Stomach smooth muscle (tissue), 2 donors: Measurements from ENCODE around the gene ATP5PO.

Source experiments
- H3K27ac ChIP-seq: one replicate; pipeline ENCODE4 v1.7.0; 2013; ENCODE audit warnings: mild to moderate bottlenecking, low read length, inconsistent platforms
- H3K27me3 ChIP-seq, 2 donors: one replicate each; pipeline ENCODE4 v1.7.0; 2013; ENCODE audit warnings: low read length in 2 of 2; ENCODE audit not compliant: insufficient read depth in 2 of 2, control insufficient read depth in 1 of 2
- H3K36me3 ChIP-seq, 2 donors: one replicate each; pipeline ENCODE4 v1.7.0; 2013; ENCODE audit warnings: low read length in 2 of 2; ENCODE audit not compliant: control insufficient read depth in 2 of 2, insufficient read depth in 2 of 2
- H3K4me1 ChIP-seq: one replicate; pipeline ENCODE4 v1.7.0; 2013; ENCODE audit warnings: low read length; ENCODE audit not compliant: control insufficient read depth, insufficient read depth
- H3K4me3 ChIP-seq, 2 donors: one replicate each; pipeline ENCODE4 v1.7.0; 2013; ENCODE audit warnings: low read length in 2 of 2
- H3K9ac ChIP-seq, 2 donors: one replicate each; pipeline ENCODE4 v1.7.0; 2013; ENCODE audit warnings: low read length in 2 of 2, mild to moderate bottlenecking in 1 of 2
- H3K9me3 ChIP-seq, 2 donors: one replicate each; pipeline ENCODE4 v1.7.0; 2013; ENCODE audit warnings: low read length in 2 of 2; ENCODE audit not compliant: control insufficient read depth in 2 of 2
- donor health status: healthy.
- donor health status: Pancreatic carcinoma.

ATP5PO gene

GRCh38 chr21:33858667-33859372 is 56.8 kb downstream of the ATP5PO start:
- Histone ChIP-seq H3K27ac (no peak overlapping the region), H3K9ac (no peak overlapping the region), H3K4me3 (no peak overlapping the region)

GRCh38 chr21:33857846-33858666 is 57.5 kb downstream of the ATP5PO start:
- H3K9ac ChIP-seq = no peak overlapping the region
- H3K36me3 ChIP-seq = no peaks in the 10 kb centered on the region
- H3K27ac ChIP-seq = no peak overlapping the region
- H3K9me3 ChIP-seq = no peaks in the 10 kb centered on the region
- peaks cover 2% of the 10 kb centered on the region for H3K4me1 ChIP-seq
- H3K27me3 ChIP-seq = no peaks in the 10 kb centered on the region
- no peak overlapping the region for H3K4me3 ChIP-seq

More at GRCh38 chr21:33858667-33859372, 56.8 kb downstream of the ATP5PO start:
- peaks cover 2% of the 10 kb centered on the region for H3K4me1 ChIP-seq
- H3K27me3 ChIP-seq = no peaks in the 10 kb centered on the region
- H3K9me3 ChIP-seq = no peaks in the 10 kb centered on the region
- H3K36me3 ChIP-seq = no peaks in the 10 kb centered on the region

GRCh38 chr21:33856893-33857527 is 58.6 kb downstream of the ATP5PO start:
- H3K36me3 ChIP-seq = no peaks in the 10 kb centered on the region
- no peak overlapping the region for H3K4me3 ChIP-seq
- H3K27me3 ChIP-seq = no peaks in the 10 kb centered on the region
- H3K27ac ChIP-seq = no peak overlapping the region
- H3K9me3 ChIP-seq = no peaks in the 10 kb centered on the region
- no peak overlapping the region for H3K9ac ChIP-seq
- peaks cover 2% of the 10 kb centered on the region for H3K4me1 ChIP-seq

GRCh38 chr21:33855190-33855589 is 60.4 kb downstream of the ATP5PO start:
- Histone ChIP-seq H3K4me1 (peaks cover 2% of the 10 kb centered on the region), H3K4me3 (no peak overlapping the region), H3K9ac (no peak overlapping the region), H3K27ac (no peak overlapping the region), H3K27me3 (no peaks in the 10 kb centered on the region), H3K36me3 (no peaks in the 10 kb centered on the region), H3K9me3 (no peaks in the 10 kb centered on the region)

GRCh38 chr21:33854604-33855003 is 61.0 kb downstream of the ATP5PO start:
- H3K9me3 ChIP-seq = no peaks in the 10 kb centered on the region
- no peak overlapping the region for H3K27ac ChIP-seq

More at GRCh38 chr21:33854604-33855003, 61.0 kb downstream of the ATP5PO start:
- Histone ChIP-seq H3K4me3 (no peak overlapping the region), H3K9ac (no peak overlapping the region), H3K4me1 (peaks cover 2% of the 10 kb centered on the region), H3K36me3 (no peaks in the 10 kb centered on the region), H3K27me3 (no peaks in the 10 kb centered on the region)
